Left colon (tissue), 2 donors: ENCODE results near the gene EHBP1L1. TPM values are rescaled to one million over a fixed set of nuclear protein-coding genes. Genes with fewer than 3 reads are reported as not detected.

ENCODE experiments used
- ATAC-seq: fragments of 200-7000 bp; cut with Tn5 transposase; one replicate; pipeline ENCODE4 v1.9.1; 2020; ENCODE audit warnings: mild to moderate bottlenecking, moderate library complexity
- DNase-seq, 2 donors: peaks; one replicate each; pipeline ENCODE4 v3.0.0-alpha.2; 2020
- intact Hi-C, 2 donors: fragments of 100-400 bp; cut with DNase I in 1 of 2; cut with micrococcal nuclease in 1 of 2; formaldehyde crosslinking; loops; one replicate each; pipeline versions ENCODE4 v1.11.2 to v1.14.0; 2022; cut with DNase I, micrococcal nuclease
- total RNA-seq, 2 donors: library from RNA; stranded (reverse); fragmentation: NEBNext Ultra II Directional; extraction: Animal tissue kit (Norgen Biotek cat#: 25700); gene quantifications; one replicate each; pipeline ENCODE4 v1.2.1, GENCODE V29; 2021
- donor health status: DM: no; HTN: no; CAD: no.
- donor health status: DM: yes; HTN: yes; CAD: no.

The EHBP1L1 gene
- total RNA-seq, 2 donors from 2014 or later: 78.7 to 89.7 TPM

DNA sequence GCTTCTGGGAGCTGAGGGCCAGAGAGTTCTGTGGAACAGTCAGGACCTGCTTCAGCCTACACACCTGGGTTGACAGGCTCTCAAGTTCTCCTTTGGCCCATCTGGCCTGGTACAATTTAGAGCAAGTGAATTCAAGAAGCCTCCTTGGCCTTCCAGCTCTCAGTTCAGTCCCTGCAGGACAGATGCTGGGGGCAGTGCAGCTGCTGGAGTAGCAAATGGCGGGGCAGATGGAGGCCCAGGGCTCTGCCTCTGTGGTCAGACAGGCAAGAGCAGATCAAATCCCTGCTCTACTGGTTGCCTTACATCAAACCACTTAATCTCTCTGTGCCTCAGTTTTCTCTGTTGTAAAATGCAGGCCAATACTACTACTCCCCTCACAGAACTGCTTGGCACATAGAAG, 28.4 kb downstream of the EHBP1L1 start:
- ATAC-seq (no peak), DNase-seq (no peak)
- intact Hi-C loops: no loop called here

DNA sequence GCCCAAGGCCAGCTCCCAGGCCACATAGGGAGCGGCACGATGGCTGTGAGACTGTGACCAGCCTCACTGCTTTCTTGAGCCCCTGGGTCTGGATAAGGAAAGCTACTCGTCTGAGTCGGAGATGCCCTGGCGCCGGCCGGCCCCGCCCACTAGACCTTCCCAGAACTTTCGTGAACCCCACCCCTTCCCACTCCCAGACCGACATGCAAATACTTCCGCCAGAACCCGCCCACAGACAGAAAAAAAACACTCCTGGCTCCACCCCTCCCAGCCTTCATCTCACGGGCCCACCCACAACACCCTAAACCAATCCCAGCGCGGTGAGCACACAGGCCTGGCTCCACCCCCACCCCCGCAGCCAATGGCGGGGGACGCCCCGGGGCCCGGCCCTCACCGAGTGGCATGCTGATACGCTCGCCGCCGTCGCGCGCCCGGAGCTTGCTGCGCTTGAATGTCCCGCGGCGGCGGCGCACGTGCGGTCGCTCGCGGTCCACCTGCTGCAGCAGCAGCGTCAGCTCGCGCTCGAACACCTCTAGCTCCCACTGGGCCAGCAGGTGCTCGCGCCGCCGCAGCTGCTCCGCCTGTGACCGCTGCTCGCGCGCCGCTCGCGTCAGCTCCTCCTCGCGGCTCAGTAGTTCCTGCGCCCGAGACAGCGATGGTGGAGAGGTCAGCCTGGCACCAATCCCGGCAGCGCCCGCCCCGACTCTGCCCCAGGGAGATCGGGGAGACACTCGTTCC, 31.2 kb downstream of the EHBP1L1 start:
- peak; percentile 97 for ATAC-seq
- intact Hi-C loops: no loop called here
- DNase-seq: peak; percentile 89 to 91

DNA sequence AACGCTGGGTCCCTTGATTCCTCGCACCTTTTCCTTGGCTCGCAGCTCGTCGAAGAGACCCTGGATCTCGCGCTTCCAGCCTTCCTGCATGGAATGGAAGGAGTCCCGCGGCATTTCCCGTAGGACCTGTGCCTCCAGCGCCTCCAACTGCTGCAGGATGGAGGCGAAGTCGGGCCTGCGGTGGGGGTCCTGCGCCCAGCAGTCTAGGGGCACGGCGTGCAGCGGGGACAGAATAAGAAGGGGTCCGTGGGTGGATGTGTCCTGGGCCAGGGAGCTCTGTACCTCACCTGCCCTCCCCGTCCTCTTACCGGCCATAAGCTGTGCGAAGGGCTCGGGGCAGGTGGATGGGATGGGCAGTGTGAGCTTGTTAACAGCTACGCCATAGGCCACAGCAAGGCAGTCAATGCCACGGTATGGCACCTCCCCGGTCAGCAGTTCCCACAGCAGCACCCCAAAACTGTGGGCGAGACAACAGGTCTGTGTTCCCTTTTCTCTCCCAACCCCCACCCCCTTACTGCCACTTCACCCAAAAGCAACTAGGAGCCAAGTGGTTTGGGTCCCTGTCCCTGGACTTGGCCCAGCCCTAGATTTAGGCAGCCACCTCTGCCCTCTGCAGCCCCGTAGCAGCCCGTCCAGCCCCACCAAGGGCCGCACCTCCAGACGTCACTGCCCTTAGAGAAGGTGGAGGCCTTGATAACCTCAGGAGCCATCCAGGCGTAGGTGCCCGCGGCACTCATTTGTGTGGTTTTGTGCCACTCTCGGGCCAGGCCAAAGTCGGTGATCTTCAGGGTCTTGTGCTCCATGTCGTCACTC, 32.0 kb downstream of the EHBP1L1 start:
- intact Hi-C loops: no loop called here
- ATAC-seq (no peak), DNase-seq (no peak)

DNA sequence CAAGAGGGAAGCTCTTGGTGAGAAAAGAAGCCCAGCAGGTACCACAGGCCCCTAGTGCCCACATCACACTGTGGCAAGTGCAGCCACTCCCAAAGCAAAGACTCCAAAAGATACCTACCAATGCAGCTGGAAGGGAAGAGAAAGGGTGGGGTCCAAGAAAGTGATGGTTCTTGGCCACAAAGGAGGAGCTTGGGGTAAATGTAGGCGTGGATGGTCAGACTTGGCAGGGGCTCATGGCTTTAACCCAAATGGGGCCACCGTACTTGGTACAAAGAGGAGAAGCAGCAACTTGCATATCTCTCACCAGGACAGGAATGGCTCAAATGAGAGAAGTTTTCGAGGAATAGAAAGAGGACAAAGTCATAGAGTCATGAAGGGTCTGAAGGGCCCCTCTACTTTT, 33.4 kb downstream of the EHBP1L1 start:
- no peak for DNase-seq
- no peak for ATAC-seq
- intact Hi-C loops: no loop called here

DNA sequence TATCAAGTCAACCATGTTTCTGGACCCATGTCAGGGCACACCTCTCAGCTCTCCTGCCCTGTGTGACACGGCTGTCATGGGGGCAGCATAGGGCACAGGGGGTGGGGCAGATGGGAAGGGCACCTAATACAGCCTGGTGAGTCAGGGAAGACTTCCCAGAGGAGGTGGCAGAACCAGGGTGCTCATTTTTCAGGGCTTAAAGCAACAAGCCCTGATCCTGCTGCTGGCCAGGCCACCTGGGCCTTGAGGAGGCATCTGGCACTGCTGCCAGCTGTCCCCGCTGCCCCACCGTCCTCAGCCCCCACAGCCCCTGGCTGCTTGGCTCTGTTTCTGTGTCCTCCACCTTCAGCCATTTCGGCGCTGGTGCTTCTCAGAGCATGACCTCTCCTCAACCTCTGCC, 33.8 kb downstream of the EHBP1L1 start:
- ATAC-seq (no peak), DNase-seq (no peak)
- intact Hi-C loops: no loop called here

DNA sequence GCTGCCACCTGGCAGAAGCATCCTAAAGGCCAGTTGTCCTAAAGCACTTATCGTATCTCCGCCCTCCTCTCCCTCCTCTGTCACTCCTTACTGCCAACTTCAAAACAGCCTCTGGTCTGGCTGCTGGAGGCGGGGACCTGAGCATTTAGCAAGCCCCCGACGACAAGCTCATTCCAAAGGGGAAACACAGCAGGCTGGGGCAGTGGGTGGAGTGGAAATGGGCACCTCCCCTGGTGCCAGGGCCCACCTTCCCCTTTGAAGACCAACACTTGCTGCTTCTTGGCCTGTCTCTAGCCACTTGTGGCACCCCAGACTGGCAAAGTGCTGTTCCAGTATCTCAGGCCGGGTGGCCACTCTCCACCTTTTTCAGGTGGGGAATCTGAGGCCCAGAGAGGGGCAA, 34.6 kb downstream of the EHBP1L1 start:
- intact Hi-C loops: no loop called here
- no peak for DNase-seq
- no peak for ATAC-seq

DNA sequence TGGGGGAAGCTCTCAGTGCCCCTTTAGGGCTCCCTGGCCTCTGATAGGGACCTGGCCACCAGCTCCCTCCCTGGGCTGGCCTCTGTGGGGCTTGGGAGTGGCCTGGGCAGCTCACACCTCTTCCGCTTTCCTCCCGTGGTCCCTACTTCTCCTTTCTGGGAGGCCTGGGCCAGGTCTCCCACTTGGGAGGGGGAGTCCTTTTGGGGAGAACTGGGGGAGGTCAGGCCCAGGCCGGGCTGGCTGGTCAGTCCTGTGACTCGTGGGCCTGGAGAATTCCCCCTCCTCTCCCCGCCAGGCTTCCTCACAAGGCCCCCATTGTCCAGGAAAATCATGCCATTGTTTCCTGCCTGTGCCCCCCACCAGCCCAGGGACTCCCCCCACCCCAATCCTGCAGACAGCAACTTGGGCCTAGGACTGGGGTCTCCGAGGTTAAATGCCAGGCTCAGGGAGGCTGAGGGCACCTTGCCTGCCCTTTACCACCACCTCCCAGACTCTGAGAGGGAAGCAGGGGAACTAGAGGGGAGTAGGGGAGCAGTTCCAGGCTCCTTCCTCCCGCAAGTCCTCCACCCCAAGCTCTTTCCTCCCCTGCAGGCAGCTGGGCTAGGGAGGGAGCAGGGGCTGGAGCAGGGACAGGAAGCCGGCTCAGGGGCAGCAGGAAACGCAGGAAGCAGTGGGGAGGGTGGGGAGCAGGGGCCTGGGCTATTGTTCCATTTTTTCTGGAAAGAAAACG, 35.3 kb downstream of the EHBP1L1 start:
- no peak for DNase-seq
- ATAC-seq: no peak
- intact Hi-C loops: no loop called here

DNA sequence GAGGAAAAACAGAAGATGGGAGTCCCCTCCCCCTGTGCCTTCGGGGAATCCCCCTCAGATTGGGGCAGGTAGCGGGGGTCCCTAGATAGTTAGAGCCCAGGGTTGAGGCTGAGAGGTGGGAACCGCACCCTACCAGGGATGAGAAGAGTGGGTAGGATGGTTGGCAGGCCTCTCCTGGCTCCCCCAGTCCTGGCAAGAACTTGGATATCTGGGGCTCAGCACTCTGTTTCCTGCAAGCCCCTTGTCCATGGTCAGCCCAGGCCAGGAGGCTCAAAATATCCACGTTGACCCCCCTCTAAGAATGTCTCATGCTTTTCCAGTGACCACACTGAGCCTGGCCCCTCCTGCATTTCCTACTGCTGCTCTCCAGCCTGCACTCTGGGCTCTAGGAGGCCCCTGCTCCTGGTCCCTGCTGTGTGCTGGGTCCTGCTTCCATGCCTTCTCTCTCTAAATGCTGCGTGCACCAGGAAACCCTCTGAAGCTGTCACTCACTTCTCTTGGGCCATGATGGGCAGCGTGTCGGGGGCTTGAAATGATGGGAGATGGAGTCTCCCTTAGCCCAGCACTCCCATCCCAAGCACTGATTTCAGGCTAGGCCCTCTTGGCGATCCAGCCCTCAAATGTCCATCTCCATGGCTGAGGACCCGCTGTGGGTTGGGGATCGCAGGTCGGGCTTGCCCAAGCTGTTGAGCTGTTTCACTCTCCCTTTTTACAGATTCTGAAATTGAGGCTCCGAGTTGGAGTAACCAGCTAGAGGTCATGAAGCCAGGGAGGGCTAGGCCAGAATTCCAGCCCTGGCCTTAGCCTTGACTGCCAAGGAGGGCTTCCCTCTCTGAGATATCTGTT, 36.1 kb downstream of the EHBP1L1 start:
- intact Hi-C loops: no loop called here
- DNase-seq: no peak
- no peak for ATAC-seq

DNA sequence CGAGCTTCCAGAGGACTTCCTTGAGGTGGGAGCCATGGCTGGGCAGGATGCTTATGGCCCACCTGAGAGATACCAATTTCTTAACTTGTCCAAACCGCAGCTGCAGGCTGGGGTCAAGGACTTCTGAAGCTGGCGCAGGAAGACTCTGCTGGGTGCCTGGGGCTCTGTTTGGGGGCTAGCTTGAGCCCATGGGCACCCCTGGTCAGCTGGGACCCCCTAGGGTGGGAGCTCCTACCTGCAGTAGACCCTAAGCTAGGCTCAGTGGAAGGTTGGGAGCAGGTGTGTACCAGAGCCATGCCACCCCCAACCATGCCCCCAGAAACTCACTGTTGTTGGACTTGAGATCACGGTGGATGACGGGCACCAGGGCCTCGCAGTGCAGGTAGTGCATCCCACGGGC, 36.8 kb downstream of the EHBP1L1 start:
- DNase-seq (no peak), ATAC-seq (no peak)
- intact Hi-C loops: no loop called here

DNA sequence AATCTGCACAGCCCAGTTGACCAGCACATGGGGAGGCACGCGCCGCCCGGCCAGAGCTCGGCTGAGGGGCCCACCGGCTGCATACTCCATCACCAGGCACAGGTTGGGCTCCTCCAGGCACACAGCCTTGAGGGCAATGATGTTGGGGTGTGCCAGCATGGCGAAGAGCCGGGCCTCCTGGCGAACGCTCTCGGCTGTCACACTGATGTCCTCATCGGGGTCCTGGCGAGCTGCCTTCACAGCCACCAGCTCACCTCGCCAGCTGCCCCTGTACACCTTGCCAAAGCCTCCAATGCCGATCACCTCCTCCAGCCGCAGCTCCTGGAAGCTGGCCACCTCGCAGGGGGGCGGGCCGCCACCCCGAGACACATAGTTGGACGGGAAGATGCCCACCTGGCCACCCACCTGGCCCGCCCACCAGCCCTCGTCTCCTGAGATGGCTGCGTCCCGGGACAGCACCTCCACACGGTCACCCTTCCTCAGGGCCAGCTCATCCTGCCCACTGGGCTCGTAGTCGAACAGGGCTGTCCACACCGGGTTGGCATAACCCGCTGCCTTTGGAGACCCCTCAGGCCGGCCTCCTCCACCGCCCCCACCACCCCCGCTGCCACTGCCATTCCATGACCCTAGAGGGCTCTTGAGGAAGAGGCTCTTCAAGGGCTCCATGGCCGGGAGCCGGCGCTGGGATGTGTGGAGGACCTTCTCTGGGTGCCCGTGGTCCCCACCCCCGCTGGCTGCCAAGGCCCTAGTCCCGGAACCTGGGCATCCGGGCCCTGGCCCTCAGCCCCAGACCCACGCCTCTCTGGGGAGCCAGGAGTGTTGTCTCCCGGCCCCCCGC, 37.5 kb downstream of the EHBP1L1 start:
- intact Hi-C loops: no loop called here
- DNase-seq (peak in 1 of 2 donors; percentile 50), ATAC-seq (no peak)

DNA sequence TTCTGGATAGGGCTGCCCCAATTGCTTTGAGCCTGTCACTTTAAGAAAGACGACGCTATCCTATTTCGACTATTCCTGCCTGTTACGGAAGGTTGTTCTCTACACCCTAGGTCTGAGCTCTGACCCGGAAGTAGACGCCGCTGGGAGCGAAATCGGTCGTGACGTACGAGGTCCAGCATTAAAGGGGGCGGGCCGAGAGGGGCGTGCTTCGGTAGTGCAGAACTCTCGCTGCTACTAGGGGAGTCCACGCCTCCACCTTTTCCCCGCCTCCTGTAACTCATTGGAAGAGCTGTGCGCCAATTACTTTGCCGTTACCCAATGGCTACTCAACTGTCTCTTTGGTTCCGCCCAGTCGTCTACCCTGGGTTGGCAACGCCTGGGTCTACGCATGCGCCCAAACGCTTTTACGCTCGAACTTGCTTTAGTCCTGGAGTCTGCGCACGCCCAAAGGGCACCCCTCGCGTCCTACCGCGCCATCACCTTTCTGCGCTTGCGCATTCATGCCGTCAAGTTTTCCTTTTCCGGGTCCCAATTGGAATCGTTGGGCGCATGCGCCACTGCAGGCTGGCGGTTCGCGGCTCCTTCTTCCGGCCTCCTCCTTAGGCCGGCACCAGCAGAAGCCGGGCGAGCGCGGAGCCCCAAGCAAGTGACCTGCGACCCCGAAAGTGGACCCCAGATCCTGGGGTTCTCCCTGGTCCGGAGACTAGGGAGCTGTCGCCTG, 39.5 kb downstream of the EHBP1L1 start, which contains the start of gene PCNX3:
TSS of gene PCNX3 (plus strand) at position 548 of the 721 bp plus-strand sequence. CDS start 536 bp downstream, outside the sequence.
- intact Hi-C loops: no loop called here
- peak; percentile 69 for ATAC-seq
- peak; percentile 100 for DNase-seq

DNA sequence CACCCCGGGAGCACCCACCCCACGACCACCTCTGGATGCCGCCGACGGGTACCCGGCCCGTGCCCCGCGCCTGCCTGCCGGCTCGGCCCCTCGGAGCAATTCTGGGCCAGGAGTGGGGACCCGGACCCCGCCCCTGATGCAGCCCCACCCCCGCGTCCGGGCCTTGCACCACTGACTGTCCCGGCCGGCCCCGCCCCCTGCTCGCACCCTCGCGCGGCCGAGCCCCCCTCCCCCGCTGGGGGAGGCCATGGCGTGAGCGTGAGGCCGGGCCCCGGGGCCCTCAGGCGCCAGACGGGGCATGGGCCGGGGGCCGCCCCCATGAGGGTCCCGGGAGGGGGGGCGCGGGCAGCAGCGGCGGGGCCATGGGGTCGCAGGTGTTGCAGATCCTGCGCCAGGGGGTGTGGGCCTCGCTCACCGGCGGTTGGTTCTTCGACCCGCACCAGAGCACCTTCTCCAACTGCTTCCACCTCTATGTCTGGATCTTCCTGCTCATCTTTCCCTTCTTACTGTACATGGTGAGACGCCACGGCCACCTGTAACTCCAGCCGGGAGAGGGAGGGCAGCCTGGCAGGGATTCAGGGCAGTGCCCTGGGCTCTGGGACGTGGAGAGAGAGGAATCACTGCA, 40.2 kb downstream of the EHBP1L1 start:
- ATAC-seq (peak; percentile 3), DNase-seq (peak in 1 of 2 donors; percentile 78)
- intact Hi-C loops: no loop called here

DNA sequence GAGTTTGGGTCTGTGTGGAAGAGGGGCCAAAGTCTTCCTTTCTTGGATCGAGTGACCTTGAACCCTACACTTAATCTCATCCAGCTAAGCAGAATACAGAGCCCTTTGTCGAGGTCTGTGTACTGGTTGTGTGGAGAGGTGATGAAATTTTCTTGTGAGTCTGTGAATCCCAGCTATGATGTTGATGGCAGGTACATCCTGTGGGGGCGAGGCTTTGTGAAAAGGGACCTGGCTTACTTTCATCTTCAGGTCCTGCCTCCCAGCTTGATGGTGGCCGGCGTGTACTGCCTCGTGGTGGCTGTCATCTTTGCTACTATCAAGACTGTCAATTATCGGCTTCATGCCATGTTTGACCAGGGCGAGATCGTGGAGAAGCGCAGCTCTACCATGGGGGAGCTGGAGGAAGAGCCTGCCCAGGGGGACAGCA, 40.7 kb downstream of the EHBP1L1 start:
- no peak for ATAC-seq
- no peak for DNase-seq
- intact Hi-C loops: no loop called here

DNA sequence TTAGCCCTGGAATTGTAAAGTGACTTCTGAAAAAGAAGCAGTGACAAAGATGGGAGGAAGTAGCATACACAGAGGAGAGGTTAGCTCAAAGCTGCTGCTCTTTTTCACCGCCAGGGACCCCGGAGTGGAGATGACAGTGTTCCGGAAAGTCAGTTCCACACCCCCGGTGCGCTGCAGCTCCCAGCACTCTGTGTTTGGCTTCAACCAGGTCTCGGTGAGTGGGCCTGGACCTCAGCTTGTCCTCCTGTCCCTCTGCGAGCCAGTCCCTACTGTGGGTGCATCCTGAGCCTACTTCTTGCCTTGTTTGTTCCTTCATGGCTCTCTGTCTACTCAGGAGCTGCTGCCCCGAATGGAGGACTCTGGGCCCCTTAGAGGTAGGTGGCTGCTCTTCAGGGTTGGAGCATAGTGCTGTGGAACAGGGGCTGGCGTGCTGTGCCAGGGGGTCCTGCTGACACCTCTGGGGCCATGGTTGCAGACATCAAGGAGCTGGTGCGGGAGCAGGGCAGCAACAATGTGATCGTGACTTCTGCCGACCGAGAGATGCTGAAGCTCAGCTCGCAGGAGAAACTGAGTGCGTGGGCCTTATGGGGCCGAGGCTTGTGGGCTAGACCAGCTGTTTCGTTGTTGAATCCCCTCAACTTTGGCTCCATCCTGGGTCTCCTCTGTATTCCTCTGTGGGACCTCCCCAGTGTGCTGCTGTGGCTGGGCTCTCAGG, 41.4 kb downstream of the EHBP1L1 start:
- ATAC-seq (no peak), DNase-seq (no peak)
- intact Hi-C loops: no loop called here

DNA sequence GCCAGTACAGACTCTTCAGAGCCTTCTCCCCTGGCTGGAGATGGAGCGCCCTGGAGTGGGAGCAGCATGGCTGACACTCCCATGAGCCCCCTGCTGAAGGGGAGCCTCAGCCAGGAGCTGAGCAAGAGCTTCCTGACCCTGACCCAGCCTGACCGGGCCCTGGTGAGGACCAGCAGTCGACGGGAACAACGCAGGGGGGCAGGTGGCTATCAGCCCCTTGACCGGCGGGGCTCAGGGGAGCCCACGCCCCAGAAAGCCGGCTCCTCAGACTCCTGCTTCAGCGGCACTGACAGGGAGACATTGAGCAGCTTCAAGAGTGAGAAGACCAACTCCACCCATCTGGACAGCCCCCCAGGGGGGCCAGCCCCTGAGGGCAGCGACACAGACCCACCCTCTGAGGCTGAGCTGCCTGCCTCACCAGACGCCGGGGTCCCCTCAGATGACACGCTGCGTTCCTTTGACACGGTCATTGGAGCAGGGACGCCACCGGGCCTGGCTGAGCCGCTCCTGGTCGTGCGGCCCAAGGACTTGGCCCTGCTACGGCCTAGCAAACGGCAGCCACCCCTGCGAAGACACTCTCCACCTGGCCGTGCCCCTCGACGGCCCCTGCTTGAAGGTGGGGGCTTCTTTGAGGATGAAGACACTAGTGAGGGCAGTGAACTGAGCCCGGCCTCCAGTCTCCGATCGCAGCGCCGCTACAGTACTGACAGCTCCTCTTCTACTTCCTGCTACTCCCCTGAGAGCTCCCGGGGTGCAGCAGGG, 42.3 kb downstream of the EHBP1L1 start:
- DNase-seq (no peak), ATAC-seq (no peak)
- intact Hi-C loops: no loop called here

DNA sequence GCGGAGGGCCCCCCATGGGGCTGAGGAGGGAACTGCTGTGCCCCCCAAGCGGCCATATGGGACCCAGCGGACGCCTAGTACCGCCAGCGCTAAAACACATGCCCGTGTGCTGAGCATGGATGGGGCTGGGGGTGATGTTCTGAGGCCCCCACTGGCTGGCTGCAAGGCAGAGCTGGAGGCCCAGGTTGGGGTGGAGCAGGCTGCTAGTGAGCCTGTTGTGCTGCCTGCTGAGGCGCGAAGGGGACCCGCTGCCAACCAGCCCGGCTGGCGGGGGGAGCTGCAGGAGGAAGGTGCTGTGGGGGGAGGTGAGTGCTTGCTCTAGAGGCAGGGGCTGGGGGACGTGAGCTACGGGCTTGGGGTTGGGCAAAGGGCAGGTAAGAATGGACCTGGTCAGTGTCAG, 42.9 kb downstream of the EHBP1L1 start:
- intact Hi-C loops: no loop called here
- ATAC-seq: no peak
- no peak for DNase-seq
